ENCODE data around the gene SLC25A27.

Gene SLC25A27

GRCh38 chr6:46628976-46629375 lies 23.8 kb upstream of the SLC25A27 start:
- H3K4me2 ChIP-seq (ENCODE audit: low read depth, low read length) = no peak overlapping the region
- no peaks in the 10 kb centered on the region for H3F3A ChIP-seq (ENCODE audit: insufficient read depth, low read length)
- DNase-seq = no peak
- H3K27me3 ChIP-seq (replicated peaks; ENCODE audit: insufficient read depth, low read length) = no peaks in the 10 kb centered on the region
- H3K9me2 ChIP-seq (replicated peaks; ENCODE audit: insufficient read depth, low read length) = no peaks in the 10 kb centered on the region
- no peaks in the 10 kb centered on the region for H3K9me3 ChIP-seq (replicated peaks; ENCODE audit: insufficient read depth, low read length)
- no peaks in the 10 kb centered on the region for H3K79me2 ChIP-seq (ENCODE audit: low read length)
- no peaks in the 10 kb centered on the region for H3K36me3 ChIP-seq (replicated peaks; ENCODE audit: insufficient read depth, low read length)
- TF ChIP-seq CTCF (IDR thresholded peaks at IDR 0.05; ENCODE audit: low read length) (no peak), EZH2 (optimal IDR thresholded peaks at IDR 0.05; ENCODE audit: low read depth, low read length) (no peak), EZH2phosphoT487 (IDR thresholded peaks at IDR 0.05; ENCODE audit: low read length) (no peak)
- no peak overlapping the region for H3K27ac ChIP-seq (ENCODE audit: low read length)
- no peak overlapping the region for H3K9ac ChIP-seq (ENCODE audit: low read length)
- H2AFZ ChIP-seq (ENCODE audit: low read length) = no peak overlapping the region
- no peaks in the 10 kb centered on the region for H4K20me1 ChIP-seq (ENCODE audit: insufficient read depth, low read length)
- no peak overlapping the region for H3K4me3 ChIP-seq (ENCODE audit: low read length)
- no peaks in the 10 kb centered on the region for H3K4me1 ChIP-seq (ENCODE audit: low read length)

- Histone ChIP-seq H3K79me2 (ENCODE audit: low read length) (no peaks in the 10 kb centered on the region), H3K27me3 (replicated peaks; ENCODE audit: insufficient read depth, low read length) (no peaks in the 10 kb centered on the region), H3K4me1 (ENCODE audit: low read length) (no peaks in the 10 kb centered on the region), H2AFZ (ENCODE audit: low read length) (no peak overlapping the region), H3K9me2 (replicated peaks; ENCODE audit: insufficient read depth, low read length) (no peaks in the 10 kb centered on the region), H3F3A (ENCODE audit: insufficient read depth, low read length) (no peaks in the 10 kb centered on the region), H3K36me3 (replicated peaks; ENCODE audit: insufficient read depth, low read length) (no peaks in the 10 kb centered on the region), H3K27ac (ENCODE audit: low read length) (no peak overlapping the region), H3K9me3 (replicated peaks; ENCODE audit: insufficient read depth, low read length) (no peaks in the 10 kb centered on the region), H3K4me3 (ENCODE audit: low read length) (no peak overlapping the region), H3K9ac (ENCODE audit: low read length) (no peak overlapping the region), H4K20me1 (ENCODE audit: insufficient read depth, low read length) (no peaks in the 10 kb centered on the region), H3K4me2 (ENCODE audit: low read depth, low read length) (no peak overlapping the region)
- no peak for TF ChIP-seq EZH2phosphoT487 (IDR thresholded peaks at IDR 0.05; ENCODE audit: low read length)
- no peak for TF ChIP-seq CTCF (IDR thresholded peaks at IDR 0.05; ENCODE audit: low read length)
- TF ChIP-seq EZH2 (optimal IDR thresholded peaks at IDR 0.05; ENCODE audit: low read depth, low read length) = no peak
- no peak for DNase-seq
Measured at GRCh38 chr6:46629691-46630090, 23.1 kb upstream of the SLC25A27 start.

GRCh38 chr6:46632053-46632452 lies 20.7 kb upstream of the SLC25A27 start:
- no peaks in the 10 kb centered on the region for H3K9me2 ChIP-seq (replicated peaks; ENCODE audit: insufficient read depth, low read length)
- no peaks in the 10 kb centered on the region for H3K9me3 ChIP-seq (replicated peaks; ENCODE audit: insufficient read depth, low read length)
- no peaks in the 10 kb centered on the region for H3K36me3 ChIP-seq (replicated peaks; ENCODE audit: insufficient read depth, low read length)
- H4K20me1 ChIP-seq (ENCODE audit: insufficient read depth, low read length) = no peaks in the 10 kb centered on the region
- H3K27ac ChIP-seq (ENCODE audit: low read length) = no peak overlapping the region
- TF ChIP-seq EZH2phosphoT487 (IDR thresholded peaks at IDR 0.05; ENCODE audit: low read length) (no peak), EZH2 (optimal IDR thresholded peaks at IDR 0.05; ENCODE audit: low read depth, low read length) (no peak), CTCF (IDR thresholded peaks at IDR 0.05; ENCODE audit: low read length) (no peak)
- H3K79me2 ChIP-seq (ENCODE audit: low read length) = no peaks in the 10 kb centered on the region
- DNase-seq = no peak
- no peaks in the 10 kb centered on the region for H3K4me1 ChIP-seq (ENCODE audit: low read length)
- no peak overlapping the region for H3K9ac ChIP-seq (ENCODE audit: low read length)
- no peaks in the 10 kb centered on the region for H3F3A ChIP-seq (ENCODE audit: insufficient read depth, low read length)
- H3K4me2 ChIP-seq (ENCODE audit: low read depth, low read length) = no peak overlapping the region
- no peak overlapping the region for H2AFZ ChIP-seq (ENCODE audit: low read length)
- no peaks in the 10 kb centered on the region for H3K27me3 ChIP-seq (replicated peaks; ENCODE audit: insufficient read depth, low read length)
- no peak overlapping the region for H3K4me3 ChIP-seq (ENCODE audit: low read length)

Measured in MM.1S (cell line).